Parathyroid adenoma (tissue), 2 donors: ENCODE data around the gene CPXM1.

ENCODE experiments used
- H2AFZ ChIP-seq: fragments of 300-600 bp; sonication (generic); one replicate; pipeline ENCODE4 v1.7.0; 2017; ENCODE audit warnings: antibody characterized with exemption, mild to moderate bottlenecking
- H3K27ac ChIP-seq: fragments of 300-600 bp; sonication (generic); one replicate; pipeline ENCODE4 v1.7.0; 2017
- H3K27me3 ChIP-seq: fragments of 300-600 bp; sonication (generic); one replicate; pipeline ENCODE4 v1.7.0; 2017; ENCODE audit warnings: low read length; ENCODE audit not compliant: control insufficient read depth, insufficient read depth
- H3K36me3 ChIP-seq: fragments of 300-600 bp; sonication (generic); one replicate; pipeline ENCODE4 v1.7.0; 2017; ENCODE audit warnings: low read length; ENCODE audit not compliant: control insufficient read depth, insufficient read depth
- H3K4me1 ChIP-seq: fragments of 300-600 bp; sonication (generic); one replicate; pipeline ENCODE4 v1.7.0; 2017; ENCODE audit warnings: control low read depth
- H3K4me2 ChIP-seq: fragments of 300-600 bp; sonication (generic); one replicate; pipeline ENCODE4 v1.7.0; 2017; ENCODE audit warnings: low read length
- H3K4me3 ChIP-seq: fragments of 300-600 bp; sonication (generic); one replicate; pipeline ENCODE4 v1.7.0; 2017; ENCODE audit warnings: low read depth, low read length
- H3K79me2 ChIP-seq: fragments of 300-600 bp; sonication (generic); one replicate; pipeline ENCODE4 v1.7.0; 2017; ENCODE audit warnings: control low read depth
- H3K9ac ChIP-seq: fragments of 300-600 bp; sonication (generic); one replicate; pipeline ENCODE4 v1.7.0; 2017; ENCODE audit warnings: mild to moderate bottlenecking
- H3K9me3 ChIP-seq: fragments of 300-600 bp; sonication (generic); one replicate; pipeline ENCODE4 v1.7.0; 2017; ENCODE audit warnings: low read length; ENCODE audit not compliant: control insufficient read depth
- TF ChIP-seq, protein P1 (sequence below): fragments of 300-600 bp; sonication (generic); IDR thresholded peaks from one replicate; pipeline ENCODE4 v1.7.0; 2017; ENCODE audit warnings: antibody characterized with exemption, mild to moderate bottlenecking
- donor health status: primary hyperparathyroidism.

Gene CPXM1

GRCh38 chr20:2807019-2807418 lies 6.6 kb upstream of the CPXM1 start:
- no peak overlapping the region for H2AFZ ChIP-seq

DNA sequence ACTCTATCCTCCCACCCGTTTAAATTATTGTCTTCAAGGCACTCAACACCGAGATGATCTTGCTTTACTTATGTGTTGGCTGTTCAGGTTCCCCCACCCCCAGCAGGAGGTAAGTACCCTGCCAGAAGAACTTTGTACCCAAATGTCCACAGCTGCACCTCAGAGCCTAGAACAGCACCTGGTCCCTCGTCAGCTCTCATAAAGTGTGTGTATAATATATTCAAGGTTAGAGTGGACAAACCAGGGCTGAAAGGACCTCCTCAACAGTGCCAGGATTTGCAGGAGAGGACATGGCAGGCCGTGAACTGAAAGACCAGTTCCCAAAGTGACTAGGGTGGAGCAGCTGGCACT lies 5.9 kb upstream of the CPXM1 start:
- H3K36me3 ChIP-seq, result no peaks in the 10 kb centered on the region
- no peak overlapping the region for H3K27ac ChIP-seq
- H3K9ac ChIP-seq, result no peak overlapping the region
- H3K27me3 ChIP-seq, result no peaks in the 10 kb centered on the region
- H3K9me3 ChIP-seq, result no peaks in the 10 kb centered on the region
- TF ChIP-seq, protein P1, sequence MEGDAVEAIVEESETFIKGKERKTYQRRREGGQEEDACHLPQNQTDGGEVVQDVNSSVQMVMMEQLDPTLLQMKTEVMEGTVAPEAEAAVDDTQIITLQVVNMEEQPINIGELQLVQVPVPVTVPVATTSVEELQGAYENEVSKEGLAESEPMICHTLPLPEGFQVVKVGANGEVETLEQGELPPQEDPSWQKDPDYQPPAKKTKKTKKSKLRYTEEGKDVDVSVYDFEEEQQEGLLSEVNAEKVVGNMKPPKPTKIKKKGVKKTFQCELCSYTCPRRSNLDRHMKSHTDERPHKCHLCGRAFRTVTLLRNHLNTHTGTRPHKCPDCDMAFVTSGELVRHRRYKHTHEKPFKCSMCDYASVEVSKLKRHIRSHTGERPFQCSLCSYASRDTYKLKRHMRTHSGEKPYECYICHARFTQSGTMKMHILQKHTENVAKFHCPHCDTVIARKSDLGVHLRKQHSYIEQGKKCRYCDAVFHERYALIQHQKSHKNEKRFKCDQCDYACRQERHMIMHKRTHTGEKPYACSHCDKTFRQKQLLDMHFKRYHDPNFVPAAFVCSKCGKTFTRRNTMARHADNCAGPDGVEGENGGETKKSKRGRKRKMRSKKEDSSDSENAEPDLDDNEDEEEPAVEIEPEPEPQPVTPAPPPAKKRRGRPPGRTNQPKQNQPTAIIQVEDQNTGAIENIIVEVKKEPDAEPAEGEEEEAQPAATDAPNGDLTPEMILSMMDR, result no peak
- H2AFZ ChIP-seq, result no peak overlapping the region
- no peak overlapping the region for H3K4me2 ChIP-seq
- H3K4me3 ChIP-seq, result no peak overlapping the region
- H3K4me1 ChIP-seq, result peaks cover 3% of the 10 kb centered on the region
- no peaks in the 10 kb centered on the region for H3K79me2 ChIP-seq

More at GRCh38 chr20:2807019-2807418, 6.6 kb upstream of the CPXM1 start:
- TF ChIP-seq, protein P1, result no peak
- no peaks in the 10 kb centered on the region for H3K79me2 ChIP-seq
- H3K36me3 ChIP-seq, result no peaks in the 10 kb centered on the region
- no peak overlapping the region for H3K27ac ChIP-seq
- H3K4me1 ChIP-seq, result peaks cover 3% of the 10 kb centered on the region
- no peaks in the 10 kb centered on the region for H3K9me3 ChIP-seq
- no peaks in the 10 kb centered on the region for H3K27me3 ChIP-seq
- no peak overlapping the region for H3K4me2 ChIP-seq
- no peak overlapping the region for H3K4me3 ChIP-seq
- H3K9ac ChIP-seq, result no peak overlapping the region

DNA sequence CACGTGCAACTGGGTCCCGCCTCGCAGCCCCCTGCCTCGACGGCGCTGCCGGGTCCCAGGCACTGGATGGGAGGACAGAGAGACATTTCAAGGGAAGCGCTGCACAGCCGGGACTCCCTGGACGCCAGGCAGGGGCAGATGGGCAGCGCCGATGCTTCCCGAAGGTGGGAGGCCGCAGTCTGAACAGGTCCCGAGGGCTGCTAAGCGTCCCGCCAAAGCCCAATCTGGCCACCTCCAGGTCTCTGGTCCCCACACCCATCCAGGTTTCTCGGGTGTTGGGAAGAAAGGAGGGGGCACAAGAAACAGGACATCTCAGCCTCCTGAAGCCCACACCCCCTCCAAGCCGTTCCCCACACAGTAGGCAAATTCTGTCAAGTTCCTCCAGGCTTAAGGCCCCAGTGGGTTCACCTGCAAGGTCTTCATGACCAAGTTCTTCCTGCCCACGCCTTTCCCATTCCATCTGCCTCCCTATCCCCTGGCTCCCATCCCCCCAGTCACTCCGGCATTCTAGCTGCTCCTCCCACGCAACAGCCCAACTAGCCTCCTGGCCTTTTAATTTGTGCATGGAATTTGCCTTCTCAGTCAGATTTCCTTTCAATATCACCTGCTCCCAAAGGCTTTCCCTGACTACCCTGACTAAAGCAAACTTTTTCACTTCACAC lies 5.4 kb upstream of the CPXM1 start:
- TF ChIP-seq, protein P1, result no peak
- H3K79me2 ChIP-seq, result no peaks in the 10 kb centered on the region
- H3K27me3 ChIP-seq, result peaks cover 4% of the 10 kb centered on the region
- no peak overlapping the region for H3K9ac ChIP-seq
- H3K36me3 ChIP-seq, result no peaks in the 10 kb centered on the region
- no peaks in the 10 kb centered on the region for H3K9me3 ChIP-seq
- H3K4me1 ChIP-seq, result peaks cover 3% of the 10 kb centered on the region
- H3K4me2 ChIP-seq, result no peak overlapping the region
- H3K4me3 ChIP-seq, result no peak overlapping the region
- no peak overlapping the region for H2AFZ ChIP-seq
- no peak overlapping the region for H3K27ac ChIP-seq

DNA sequence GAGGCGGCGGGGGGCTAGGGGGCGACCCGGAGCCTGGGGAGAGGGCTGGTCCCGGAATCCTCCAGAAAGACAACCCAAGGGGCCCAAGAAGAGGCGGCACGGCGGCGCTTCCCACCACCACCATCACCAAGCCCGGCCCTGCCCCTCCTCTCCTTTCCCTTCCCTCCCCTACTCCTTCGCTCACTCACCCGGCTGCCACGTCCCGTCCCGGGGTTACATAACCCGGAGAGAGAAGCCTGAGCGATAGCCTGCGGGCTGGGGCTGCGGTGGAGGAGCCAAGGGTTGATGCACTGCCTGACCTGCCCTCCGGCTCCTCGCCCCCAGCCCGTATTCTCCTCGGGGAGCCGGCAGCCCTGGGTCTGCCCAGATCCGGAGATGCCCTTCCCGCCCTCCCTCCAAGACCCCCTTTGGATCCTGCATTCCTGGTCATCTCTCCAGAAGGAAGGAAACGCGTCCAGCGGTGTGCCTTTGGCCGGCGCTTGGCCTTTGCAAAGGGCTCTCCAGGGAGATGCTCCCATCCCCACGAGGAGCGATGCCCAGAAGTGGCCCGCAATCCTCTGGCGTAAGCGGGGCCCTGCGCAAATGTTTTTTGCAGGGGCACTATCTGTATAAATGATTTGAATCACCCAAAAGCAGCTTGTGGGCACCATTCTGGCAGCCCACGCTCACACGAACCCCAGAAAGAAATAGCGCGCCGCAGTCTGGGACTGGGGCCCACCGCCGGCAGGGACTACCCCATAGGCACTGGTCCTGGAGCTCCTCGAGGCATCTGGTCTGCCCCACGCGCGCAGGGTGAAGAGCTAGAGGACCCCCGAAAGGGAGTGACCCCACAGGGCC lies 4.6 kb upstream of the CPXM1 start:
- Histone ChIP-seq H3K4me2 (no peak overlapping the region), H3K79me2 (no peaks in the 10 kb centered on the region), H3K9ac (no peak overlapping the region), H3K36me3 (no peaks in the 10 kb centered on the region), H2AFZ (no peak overlapping the region), H3K27me3 (peaks cover 6% of the 10 kb centered on the region), H3K9me3 (no peaks in the 10 kb centered on the region), H3K27ac (no peak overlapping the region), H3K4me3 (no peak overlapping the region), H3K4me1 (peaks cover 3% of the 10 kb centered on the region)
- TF ChIP-seq, protein P1, result no peak
